BE2C (cell line): ENCODE measurements around the gene ABLIM2.

Experiments used
- DNase-seq: peaks from one replicate; pipeline ENCODE4 v3.0.0-alpha.2; 2020
- H3K27me3 ChIP-seq: fragments of 250-450 bp; sonication (Bioruptor Pico); 2 replicates; pipeline ENCODE4 v1.5.1; 2020; ENCODE audit warnings: mild to moderate bottlenecking
- H3K36me3 ChIP-seq: fragments of 250-450 bp; sonication (Bioruptor Pico); 2 replicates; pipeline ENCODE4 v1.5.1; 2020; ENCODE audit warnings: mild to moderate bottlenecking
- H3K4me1 ChIP-seq: fragments of 250-450 bp; sonication (Bioruptor Pico); 2 replicates; pipeline ENCODE4 v1.5.1; 2020
- H3K4me3 ChIP-seq: 2 replicates; pipeline ENCODE4 v1.5.1; 2011; ENCODE audit warnings: low read depth, low read length
- H3K9me3 ChIP-seq: fragments of 250-450 bp; sonication (Bioruptor Pico); 2 replicates; pipeline ENCODE4 v1.5.1; 2020
- CTCF ChIP-seq: IDR thresholded peaks from 2 replicates; pipeline ENCODE4 v1.5.1; 2012; ENCODE audit warnings: mild to moderate bottlenecking, low read depth, low read length

The ABLIM2 gene

GRCh38 chr4:7943211-7943610 lies 215.4 kb downstream of the ABLIM2 start:
- H3K4me3 ChIP-seq, result no peak overlapping the region
- no peak for DNase-seq
- H3K9me3 ChIP-seq, result no peaks in the 10 kb centered on the region
- TF ChIP-seq CTCF, result no peak
- H3K27me3 ChIP-seq, result no peaks in the 10 kb centered on the region
- peaks cover 3% of the 10 kb centered on the region; the same call in 1 of the 2 replicates for H3K4me1 ChIP-seq
- H3K36me3 ChIP-seq, result no peaks in the 10 kb centered on the region; the same call in 1 of the 2 replicates

- Histone ChIP-seq H3K9me3 (no peaks in the 10 kb centered on the region), H3K4me3 (no peak overlapping the region), H3K27me3 (no peaks in the 10 kb centered on the region), H3K4me1 (no peaks in the 10 kb centered on the region), H3K36me3 (no peaks in the 10 kb centered on the region; the same call in 1 of the 2 replicates)
- DNase-seq, result no peak
- TF ChIP-seq CTCF, result no peak
Observed at GRCh38 chr4:7941965-7942496, 216.6 kb downstream of the ABLIM2 start.

GRCh38 chr4:7941111-7941964 lies 217.3 kb downstream of the ABLIM2 start:
- no peaks in the 10 kb centered on the region; the same call in 1 of the 2 replicates for H3K36me3 ChIP-seq
- no peak overlapping the region for H3K4me3 ChIP-seq
- no peak for DNase-seq
- no peaks in the 10 kb centered on the region for H3K27me3 ChIP-seq
- TF ChIP-seq CTCF, result no peak
- H3K4me1 ChIP-seq, result no peaks in the 10 kb centered on the region
- no peaks in the 10 kb centered on the region for H3K9me3 ChIP-seq

GRCh38 chr4:7939377-7940108 lies 219.1 kb downstream of the ABLIM2 start, which contains the start of gene AFAP1:
Gene AFAP1, minus strand, starts transcription at chr4:7939861. Its CDS starts 67,783 bp downstream, at chr4:7872078.
- H3K4me3 ChIP-seq, result peak within 1 kb of the TSS; percentile 94
- peak; percentile 96 for DNase-seq

GRCh38 chr4:7938609-7939376 lies 219.8 kb downstream of the ABLIM2 start:
- no peaks in the 10 kb centered on the region for H3K9me3 ChIP-seq
- TF ChIP-seq CTCF, result no peak
- H3K27me3 ChIP-seq, result no peaks in the 10 kb centered on the region
- H3K36me3 ChIP-seq, result peaks cover 9% of the 10 kb centered on the region
- peak overlapping the region; percentile 94 for H3K4me3 ChIP-seq
- peak; percentile 64 for DNase-seq
- peaks cover 6% of the 10 kb centered on the region for H3K4me1 ChIP-seq

More at GRCh38 chr4:7939377-7940108, 219.1 kb downstream of the ABLIM2 start, which contains the start of gene AFAP1:
- peaks cover 1% of the 10 kb centered on the region for H3K4me1 ChIP-seq
- H3K9me3 ChIP-seq, result no peaks in the 10 kb centered on the region
- H3K27me3 ChIP-seq, result no peaks in the 10 kb centered on the region
- TF ChIP-seq CTCF, result no peak
- H3K36me3 ChIP-seq, result peaks cover 1% of the 10 kb centered on the region; the same call in 1 of the 2 replicates
